ENCODE data around the gene EXOSC5. TPM values are rescaled to one million over a fixed set of nuclear protein-coding genes. Genes with fewer than 3 reads are reported as not detected.
"Not testable (repeated sequence)": the region's sequence is repeated elsewhere in the genome, so short reads cannot be mapped to it uniquely, and the experiment has no call there.

Gene EXOSC5
- total RNA-seq, 1 donor from 2014 or later, result 10.6 TPM

DNA sequence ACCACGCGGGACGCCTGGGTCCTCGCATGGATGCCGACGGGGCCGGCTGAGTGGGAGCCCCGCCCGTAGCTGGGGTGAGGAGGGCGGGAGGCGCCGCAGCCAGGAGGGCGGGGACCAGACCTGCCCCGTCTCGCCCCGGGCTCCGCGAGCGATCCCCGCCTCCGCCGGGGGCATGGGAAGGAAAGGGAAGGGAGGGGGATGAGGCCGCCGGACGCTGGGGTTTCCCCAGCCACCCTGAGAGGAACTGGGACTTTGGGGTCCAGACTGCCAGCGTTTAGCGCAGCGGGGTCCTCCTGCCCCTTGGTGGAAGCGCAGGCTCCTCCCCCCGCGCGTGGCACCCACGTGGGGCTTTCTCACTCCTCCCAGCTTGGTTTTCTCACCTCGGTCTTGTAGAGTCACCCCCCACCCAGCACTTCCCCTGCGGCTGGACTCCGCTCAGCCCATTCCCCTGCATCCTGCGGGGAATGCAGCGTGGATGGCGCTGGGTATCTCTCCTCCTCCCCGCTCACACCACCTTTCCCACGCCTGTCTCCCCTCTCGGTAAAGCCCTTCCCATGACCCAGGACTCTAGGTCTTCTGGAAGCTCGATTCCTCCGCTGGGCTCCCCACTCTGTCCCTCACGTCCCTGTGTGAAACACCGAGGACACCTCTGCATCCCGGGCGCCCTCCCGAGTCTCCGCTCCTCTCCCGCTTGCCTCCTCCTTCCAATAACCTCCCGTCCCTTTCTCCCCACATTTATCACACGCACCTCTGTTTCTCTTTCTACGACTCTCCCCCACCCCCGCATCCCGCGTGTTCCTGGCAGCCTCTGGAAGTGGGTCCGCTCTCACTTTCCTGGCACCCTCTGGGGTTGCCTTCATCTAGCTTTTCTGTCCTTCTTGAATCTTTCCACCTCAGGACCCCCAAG, 45.6 kb downstream of the EXOSC5 start:
- DNase-seq (ENCODE audit: extremely low spot score, unreplicated experiment), result peak; percentile 88
- TF ChIP-seq, protein P1, sequence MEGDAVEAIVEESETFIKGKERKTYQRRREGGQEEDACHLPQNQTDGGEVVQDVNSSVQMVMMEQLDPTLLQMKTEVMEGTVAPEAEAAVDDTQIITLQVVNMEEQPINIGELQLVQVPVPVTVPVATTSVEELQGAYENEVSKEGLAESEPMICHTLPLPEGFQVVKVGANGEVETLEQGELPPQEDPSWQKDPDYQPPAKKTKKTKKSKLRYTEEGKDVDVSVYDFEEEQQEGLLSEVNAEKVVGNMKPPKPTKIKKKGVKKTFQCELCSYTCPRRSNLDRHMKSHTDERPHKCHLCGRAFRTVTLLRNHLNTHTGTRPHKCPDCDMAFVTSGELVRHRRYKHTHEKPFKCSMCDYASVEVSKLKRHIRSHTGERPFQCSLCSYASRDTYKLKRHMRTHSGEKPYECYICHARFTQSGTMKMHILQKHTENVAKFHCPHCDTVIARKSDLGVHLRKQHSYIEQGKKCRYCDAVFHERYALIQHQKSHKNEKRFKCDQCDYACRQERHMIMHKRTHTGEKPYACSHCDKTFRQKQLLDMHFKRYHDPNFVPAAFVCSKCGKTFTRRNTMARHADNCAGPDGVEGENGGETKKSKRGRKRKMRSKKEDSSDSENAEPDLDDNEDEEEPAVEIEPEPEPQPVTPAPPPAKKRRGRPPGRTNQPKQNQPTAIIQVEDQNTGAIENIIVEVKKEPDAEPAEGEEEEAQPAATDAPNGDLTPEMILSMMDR (IDR thresholded peaks at IDR 0.05), result no peak
- H3K9me3 Mint-ChIP-seq (ENCODE audit: unreplicated experiment), result no peaks in the 10 kb centered on the region
- peak overlapping the region; percentile 92 for H3K27ac Mint-ChIP-seq (ENCODE audit: unreplicated experiment)
- H3K36me3 Mint-ChIP-seq (ENCODE audit: unreplicated experiment), result peaks cover 6% of the 10 kb centered on the region
- no peaks in the 10 kb centered on the region for H3K27me3 Mint-ChIP-seq (ENCODE audit: unreplicated experiment)
- peaks cover 27% of the 10 kb centered on the region for H3K4me1 Mint-ChIP-seq (ENCODE audit: unreplicated experiment)
- H3K4me3 Mint-ChIP-seq (ENCODE audit: unreplicated experiment), result peak overlapping the region; percentile 97

DNA sequence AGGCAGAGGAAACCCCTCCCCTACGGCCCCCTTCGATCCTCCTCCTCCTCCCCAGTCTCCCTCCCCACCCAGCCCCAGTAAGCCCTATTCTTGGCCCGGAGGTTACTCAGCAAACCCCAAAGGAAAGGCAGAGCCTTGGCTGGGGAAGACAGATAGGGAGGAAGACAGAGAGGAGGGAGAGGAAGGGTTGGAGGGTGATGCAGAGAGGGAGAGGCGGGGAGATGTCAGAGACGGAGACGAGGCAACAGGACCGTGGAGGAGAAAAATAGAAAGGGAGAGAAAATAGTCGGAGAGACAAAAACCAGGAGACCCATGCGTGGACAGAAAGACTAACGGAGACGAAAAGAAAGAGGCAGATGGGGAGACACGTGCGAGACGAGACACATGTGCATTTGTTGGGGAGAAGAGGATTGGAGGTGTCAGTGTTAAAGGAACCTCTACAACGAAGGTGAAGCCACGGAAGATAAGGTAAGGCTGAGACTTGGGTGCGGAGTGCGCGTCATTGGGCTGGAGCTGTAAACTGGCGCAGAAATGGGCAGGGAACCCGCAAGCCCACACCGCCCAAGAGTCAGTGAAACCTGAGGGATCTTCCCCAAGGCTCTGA, 46.3 kb downstream of the EXOSC5 start:
- Mint-ChIP-seq H3K9me3 (ENCODE audit: unreplicated experiment) (no peaks in the 10 kb centered on the region), H3K4me3 (ENCODE audit: unreplicated experiment) (peak overlapping the region; percentile 97), H3K27ac (ENCODE audit: unreplicated experiment) (peak overlapping the region; percentile 78), H3K36me3 (ENCODE audit: unreplicated experiment) (peaks cover 9% of the 10 kb centered on the region), H3K27me3 (ENCODE audit: unreplicated experiment) (no peaks in the 10 kb centered on the region), H3K4me1 (ENCODE audit: unreplicated experiment) (peaks cover 27% of the 10 kb centered on the region)
- TF ChIP-seq, protein P1 (IDR thresholded peaks at IDR 0.05), result no peak
- DNase-seq (ENCODE audit: extremely low spot score, unreplicated experiment), result no peak

DNA sequence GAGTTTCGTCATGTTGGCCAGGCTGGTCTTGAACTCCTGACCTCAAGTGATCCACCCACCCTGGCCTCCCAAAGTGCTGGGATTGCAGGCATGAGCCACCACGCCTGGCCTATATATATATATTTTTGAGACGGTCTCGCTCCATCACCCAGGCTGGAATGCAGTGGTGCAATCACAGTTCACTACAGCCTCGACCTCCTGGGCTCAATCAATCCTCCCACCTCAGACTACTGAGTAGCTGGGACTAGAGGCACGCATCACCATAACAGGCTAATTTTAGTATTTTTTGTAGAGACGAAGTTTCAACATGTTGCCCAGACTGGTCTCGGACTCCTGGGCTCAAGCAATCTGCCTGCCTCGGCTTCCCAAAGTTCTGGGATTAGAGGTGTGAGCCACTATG, 50.2 kb downstream of the EXOSC5 start:
- DNase-seq (ENCODE audit: extremely low spot score, unreplicated experiment); H3K4me3 Mint-ChIP-seq (ENCODE audit: unreplicated experiment); H3K27me3 Mint-ChIP-seq (ENCODE audit: unreplicated experiment); H3K27ac Mint-ChIP-seq (ENCODE audit: unreplicated experiment); H3K9me3 Mint-ChIP-seq (ENCODE audit: unreplicated experiment): not testable (repeated sequence)
- Mint-ChIP-seq H3K36me3 (ENCODE audit: unreplicated experiment) (peaks cover 19% of the 10 kb centered on the region), H3K4me1 (ENCODE audit: unreplicated experiment) (peaks cover 21% of the 10 kb centered on the region)

DNA sequence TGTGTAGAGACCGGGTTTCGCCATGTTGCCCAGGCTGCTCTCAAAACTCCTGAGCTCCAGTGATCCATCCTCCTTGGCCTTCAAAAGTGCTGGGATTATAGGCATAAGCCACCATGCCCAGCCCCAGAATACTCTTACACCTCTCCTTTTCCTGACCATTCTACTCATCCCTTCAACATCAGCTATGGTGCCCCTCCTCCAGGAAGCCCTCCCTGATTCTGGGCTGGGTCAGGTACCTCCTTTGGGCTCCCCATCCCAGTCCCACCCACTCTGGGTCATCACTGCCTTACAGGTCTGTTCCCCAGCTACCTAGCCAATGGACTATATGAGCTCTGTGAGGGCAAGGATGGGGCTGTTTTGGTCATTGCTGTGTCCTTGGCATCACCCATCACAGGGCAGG, 53.0 kb downstream of the EXOSC5 start:
- H3K4me1 Mint-ChIP-seq (ENCODE audit: unreplicated experiment), result peaks cover 11% of the 10 kb centered on the region
- no peak overlapping the region for H3K4me3 Mint-ChIP-seq (ENCODE audit: unreplicated experiment)
- no peak overlapping the region for H3K27ac Mint-ChIP-seq (ENCODE audit: unreplicated experiment)
- TF ChIP-seq, protein P1 (IDR thresholded peaks at IDR 0.05), result no peak
- H3K27me3 Mint-ChIP-seq (ENCODE audit: unreplicated experiment), result no peaks in the 10 kb centered on the region
- peaks cover 29% of the 10 kb centered on the region for H3K36me3 Mint-ChIP-seq (ENCODE audit: unreplicated experiment)
- DNase-seq (ENCODE audit: extremely low spot score, unreplicated experiment), result no peak
- H3K9me3 Mint-ChIP-seq (ENCODE audit: unreplicated experiment), result no peaks in the 10 kb centered on the region

DNA sequence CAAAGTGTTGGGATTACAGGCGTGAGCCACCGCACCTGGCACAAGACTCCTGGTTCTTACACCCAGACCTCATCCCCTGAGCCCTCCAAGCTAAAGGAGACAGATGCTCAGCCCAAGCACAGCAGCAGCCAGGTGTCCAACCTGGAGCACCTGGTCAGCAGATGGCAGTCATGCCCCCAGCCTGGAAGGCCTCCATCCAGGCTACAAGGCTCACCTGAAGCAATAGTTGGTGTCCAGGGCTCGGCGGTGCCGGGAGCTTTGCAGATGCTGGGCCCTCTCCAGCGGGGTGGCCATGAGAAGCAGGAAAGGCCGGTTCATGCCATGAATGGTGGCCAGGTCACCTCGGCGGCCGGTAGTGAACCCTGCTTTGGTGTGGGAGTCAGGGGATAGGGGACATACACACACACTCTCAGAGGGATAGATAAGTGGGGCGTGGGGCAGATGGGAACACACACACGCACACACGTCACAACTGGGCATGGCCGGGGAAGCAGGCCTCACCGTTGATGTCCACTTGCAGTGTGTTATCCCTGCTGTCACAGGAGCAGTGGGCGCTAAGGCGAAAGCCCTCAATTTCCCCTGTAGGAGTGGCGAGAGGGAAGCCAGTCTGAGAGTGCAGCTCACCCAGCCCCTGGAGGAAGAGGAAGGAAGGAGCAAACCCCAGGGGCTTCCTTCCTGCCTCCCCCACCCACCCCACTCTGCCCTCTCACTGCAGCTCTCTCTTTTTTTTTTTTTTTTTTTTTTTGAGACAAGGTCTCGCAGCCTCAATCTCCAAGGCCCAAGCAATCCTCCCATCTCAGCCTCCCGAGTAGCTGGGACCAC, 55.3 kb downstream of the EXOSC5 start:
- H3K27ac Mint-ChIP-seq (ENCODE audit: unreplicated experiment), result no peak overlapping the region
- peaks cover 5% of the 10 kb centered on the region for H3K4me1 Mint-ChIP-seq (ENCODE audit: unreplicated experiment)
- no peaks in the 10 kb centered on the region for H3K9me3 Mint-ChIP-seq (ENCODE audit: unreplicated experiment)
- no peak for DNase-seq (ENCODE audit: extremely low spot score, unreplicated experiment)
- TF ChIP-seq, protein P1 (IDR thresholded peaks at IDR 0.05), result no peak
- peaks cover 32% of the 10 kb centered on the region for H3K36me3 Mint-ChIP-seq (ENCODE audit: unreplicated experiment)
- no peaks in the 10 kb centered on the region for H3K27me3 Mint-ChIP-seq (ENCODE audit: unreplicated experiment)
- no peak overlapping the region for H3K4me3 Mint-ChIP-seq (ENCODE audit: unreplicated experiment)

All from osteocyte (in vitro differentiated cells).